Neuronal stem cell (in vitro differentiated cells): ENCODE results near the gene SMAD7.

Experiments used
- DNase-seq: peaks from one replicate; pipeline ENCODE4 v3.0.0-alpha.2; 2013; ENCODE audit warnings: low spot score
- H2AFZ ChIP-seq: one replicate; pipeline ENCODE4 v1.6.1; 2013; ENCODE audit warnings: mild to moderate bottlenecking, low read length, inconsistent platforms
- H2AK5ac ChIP-seq: 2 replicates; pipeline ENCODE4 v1.6.1; 2013; ENCODE audit warnings: low read depth, mild to moderate bottlenecking, inconsistent platforms, low read length, moderate library complexity, mixed read lengths
- H2BK120ac ChIP-seq: 2 replicates; pipeline ENCODE4 v1.6.1; 2013; ENCODE audit warnings: low read depth, mild to moderate bottlenecking, inconsistent platforms, low read length, moderate library complexity, mixed read lengths
- H2BK12ac ChIP-seq: one replicate; pipeline ENCODE4 v1.6.1; 2013; ENCODE audit warnings: low read length, inconsistent platforms
- H2BK15ac ChIP-seq: 2 replicates; pipeline ENCODE4 v1.6.1; 2013; ENCODE audit warnings: mild to moderate bottlenecking, low read length, inconsistent platforms, mixed read lengths
- H2BK5ac ChIP-seq: one replicate; pipeline ENCODE4 v1.6.1; 2013; ENCODE audit warnings: inconsistent platforms, mild to moderate bottlenecking, low read length, moderate library complexity
- H3K14ac ChIP-seq: one replicate; pipeline ENCODE4 v1.6.1; 2013; ENCODE audit warnings: low read length, inconsistent platforms
- H3K18ac ChIP-seq: 2 replicates; pipeline ENCODE4 v1.6.1; 2013; ENCODE audit warnings: low read length, inconsistent platforms
- H3K23ac ChIP-seq: 2 replicates; pipeline ENCODE4 v1.6.1; 2013; ENCODE audit warnings: low read depth, mild to moderate bottlenecking, mixed read lengths, low read length, inconsistent platforms; ENCODE audit not compliant: poor library complexity
- H3K27ac ChIP-seq: replicated peaks from 3 replicates; pipeline ENCODE4 v1.5.1; 2013; ENCODE audit warnings: low read length, inconsistent platforms
- H3K27me3 ChIP-seq, 3 experiments: 2 replicates each; pipeline ENCODE4 v1.6.1; 2013; ENCODE audit warnings: low read length in 3 of 3, mild to moderate bottlenecking in 2 of 3, inconsistent platforms in 1 of 3, low read depth in 1 of 3, mixed read lengths in 1 of 3, moderate library complexity in 1 of 3; ENCODE audit not compliant: control insufficient read depth in 3 of 3, insufficient read depth in 3 of 3
- H3K36me3 ChIP-seq, 2 donors: replicated peaks in 1 of 2; 2 replicates each; pipeline ENCODE4 v1.6.1; 2013; ENCODE audit warnings: low read length in 2 of 2; ENCODE audit not compliant: control insufficient read depth in 2 of 2, insufficient read depth in 2 of 2
- H3K4ac ChIP-seq: 2 replicates; pipeline ENCODE4 v1.6.1; 2013; ENCODE audit warnings: inconsistent platforms, mild to moderate bottlenecking, low read length, moderate library complexity
- H3K4me1 ChIP-seq, 2 donors: 1 replicate in 1 of 2; 2 replicates in 1 of 2; pipeline ENCODE4 v1.6.1; 2013; ENCODE audit warnings: low read length in 2 of 2, low read depth in 1 of 2; ENCODE audit not compliant: control insufficient read depth in 2 of 2, insufficient read depth in 1 of 2
- H3K4me2 ChIP-seq: one replicate; pipeline ENCODE4 v1.6.1; 2013; ENCODE audit warnings: mild to moderate bottlenecking, low read length, inconsistent platforms; ENCODE audit not compliant: insufficient read depth, poor library complexity, severe bottlenecking
- H3K4me3 ChIP-seq, 2 donors: 2 replicates each; pipeline ENCODE4 v1.5.1; 2013; ENCODE audit warnings: low read length in 2 of 2, mild to moderate bottlenecking in 2 of 2, inconsistent platforms in 1 of 2, moderate library complexity in 1 of 2
- H3K79me1 ChIP-seq: one replicate; pipeline ENCODE4 v1.6.1; 2013; ENCODE audit warnings: low read depth, mild to moderate bottlenecking, inconsistent platforms, low read length, moderate library complexity
- H3K9ac ChIP-seq: one replicate; pipeline ENCODE4 v1.6.1; 2013; ENCODE audit warnings: mild to moderate bottlenecking, low read depth, low read length, inconsistent platforms; ENCODE audit not compliant: poor library complexity
- H3K9me3 ChIP-seq, 2 donors: replicated peaks in 1 of 2; 2 replicates each; pipeline versions ENCODE3 to v1.6.1; 2013; ENCODE audit warnings: low read length in 2 of 2, mild to moderate bottlenecking in 2 of 2, inconsistent platforms in 1 of 2, low read depth in 1 of 2, mixed read lengths in 1 of 2, moderate library complexity in 1 of 2; ENCODE audit not compliant: control insufficient read depth in 2 of 2, insufficient read depth in 1 of 2
- H4K8ac ChIP-seq: one replicate; pipeline ENCODE4 v1.6.1; 2013; ENCODE audit warnings: low read depth, mild to moderate bottlenecking, inconsistent platforms, low read length, moderate library complexity
- H4K91ac ChIP-seq: one replicate; pipeline ENCODE4 v1.6.1; 2013; ENCODE audit warnings: low read length, low read depth, mild to moderate bottlenecking, inconsistent platforms; ENCODE audit not compliant: poor library complexity
- WGBS, 2 donors: extraction: QIAGEN DNeasy Blood & Tissue Kit; methylation state at CpG; one replicate each; pipeline ENCODE4 v1.1.7; 2013; ENCODE audit warnings: missing lambda C conversion rate in 2 of 2, mixed read lengths in 1 of 2; ENCODE audit not compliant: insufficient read length in 2 of 2, insufficient replicate concordance in 1 of 2; ENCODE audit errors: extremely low coverage in 2 of 2; 5-methylcytosine and 5-hydroxymethylcytosine counted together

SMAD7 gene

DNA sequence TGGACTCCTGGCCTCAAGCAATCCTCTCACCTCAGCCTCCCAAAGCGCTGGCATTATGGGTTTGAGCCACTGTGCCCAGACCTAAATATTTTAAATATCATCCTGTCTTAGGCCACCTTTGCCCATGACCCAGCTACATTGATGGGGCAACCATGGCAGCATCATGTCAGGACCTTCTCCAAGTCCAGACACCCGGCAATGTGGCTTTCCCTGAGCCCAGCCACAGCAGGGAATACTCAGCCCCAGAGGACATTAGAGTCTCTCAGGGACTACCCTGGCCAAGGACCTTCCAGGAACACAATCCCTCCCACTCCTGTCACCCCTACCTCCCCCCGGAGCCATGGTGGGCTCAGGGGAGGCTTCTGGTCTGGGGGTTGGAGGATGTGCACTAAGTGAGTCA lies 72.8 kb downstream of the SMAD7 start:
- Histone ChIP-seq H4K8ac (no peak overlapping the region), H3K9me3 (no peaks in the 10 kb centered on the region), H3K27ac (no peak overlapping the region), H3K79me1 (no peaks in the 10 kb centered on the region), H3K36me3 (no peaks in the 10 kb centered on the region), H3K4me1 (peaks cover 0 to 13% of the 10 kb centered on the region in 2 donors), H2AFZ (no peak overlapping the region), H3K4ac (no peak overlapping the region), H2BK12ac (no peak overlapping the region), H2AK5ac (no peak overlapping the region), H3K4me3 (no peak overlapping the region), H3K14ac (no peak overlapping the region), H3K9ac (no peak overlapping the region), H3K4me2 (no peak overlapping the region), H3K18ac (peak overlapping the region; percentile 46), H3K27me3 (no peaks in the 10 kb centered on the region), H2BK15ac (no peak overlapping the region), H2BK5ac (no peak overlapping the region), H3K23ac (no peak overlapping the region), H2BK120ac (no peak overlapping the region), H4K91ac (no peak overlapping the region)
- DNase-seq: no peak
- no CpG with 5 or more reads among the region's 3 CpGs for WGBS, 2 donors

DNA sequence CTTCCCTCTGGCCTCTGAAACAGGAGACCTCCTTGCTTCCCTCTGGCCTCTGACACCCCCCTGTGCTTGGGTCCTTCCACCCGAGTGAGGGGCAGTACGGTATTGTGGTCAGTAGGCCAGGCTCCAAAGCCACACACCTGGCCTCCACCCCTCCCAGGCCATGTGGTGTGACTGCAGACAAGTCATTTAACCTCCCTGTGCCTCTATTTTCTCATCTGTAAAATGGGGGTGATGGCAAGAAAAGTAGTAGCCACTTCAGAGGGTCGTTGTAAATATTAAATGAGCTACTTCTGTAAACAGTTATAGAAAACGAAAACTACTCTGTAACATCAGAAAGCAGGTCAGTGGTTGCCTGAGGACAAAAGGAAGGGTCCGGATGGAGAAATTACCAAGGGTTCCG lies 74.2 kb downstream of the SMAD7 start:
- Histone ChIP-seq H3K9me3 (no peaks in the 10 kb centered on the region), H2AK5ac (peak overlapping the region; percentile 49), H2AFZ (no peak overlapping the region), H2BK120ac (no peak overlapping the region), H3K23ac (no peak overlapping the region), H2BK15ac (peak overlapping the region; percentile 82), H3K4me2 (no peak overlapping the region), H3K79me1 (no peaks in the 10 kb centered on the region), H4K91ac (no peak overlapping the region), H3K4me3 (no peak overlapping the region), H3K18ac (no peak overlapping the region), H3K4ac (no peak overlapping the region), H2BK12ac (no peak overlapping the region), H3K27ac (no peak overlapping the region), H3K27me3 (no peaks in the 10 kb centered on the region), H3K9ac (no peak overlapping the region), H3K36me3 (no peaks in the 10 kb centered on the region), H3K14ac (no peak overlapping the region), H4K8ac (no peak overlapping the region), H3K4me1 (peaks cover 0 to 13% of the 10 kb centered on the region in 2 donors), H2BK5ac (no peak overlapping the region)
- no CpG with 5 or more reads among the region's 6 CpGs for WGBS, 2 donors
- DNase-seq: no peak

- no peak for DNase-seq
- H2BK15ac ChIP-seq: peak overlapping the region; percentile 82
- no peak overlapping the region for H2BK12ac ChIP-seq
- H3K23ac ChIP-seq: peak overlapping the region; percentile 76
- H3K14ac ChIP-seq: no peak overlapping the region
- WGBS, 2 donors: no CpG with 5 or more reads among the region's 15 CpGs
- peak overlapping the region; percentile 84 for H3K18ac ChIP-seq
- H3K4me3 ChIP-seq: no peak overlapping the region
- H3K36me3 ChIP-seq: no peaks in the 10 kb centered on the region
- no peaks in the 10 kb centered on the region for H3K79me1 ChIP-seq
- no peaks in the 10 kb centered on the region for H3K27me3 ChIP-seq
- H3K4me1 ChIP-seq: peaks cover 0 to 13% of the 10 kb centered on the region in 2 donors
- peak overlapping the region; percentile 49 for H2AK5ac ChIP-seq
- H3K4ac ChIP-seq: no peak overlapping the region
- H4K8ac ChIP-seq: no peak overlapping the region
- H3K9ac ChIP-seq: no peak overlapping the region
- H2BK5ac ChIP-seq: no peak overlapping the region
- no peak overlapping the region for H4K91ac ChIP-seq
- H3K9me3 ChIP-seq: no peaks in the 10 kb centered on the region
- no peak overlapping the region for H2BK120ac ChIP-seq
- no peak overlapping the region for H3K4me2 ChIP-seq
- no peak overlapping the region for H3K27ac ChIP-seq
- peak overlapping the region; percentile 24 for H2AFZ ChIP-seq
These were observed 74.7 kb downstream of the SMAD7 start for GRCh38 chr18:48875942-48876511.

- no peak overlapping the region for H2BK15ac ChIP-seq
- H3K27ac ChIP-seq: no peak overlapping the region
These were observed 75.3 kb downstream of the SMAD7 start for GRCh38 chr18:48875314-48875941.

More at GRCh38 chr18:48875314-48875941, 75.3 kb downstream of the SMAD7 start:
- H3K18ac ChIP-seq: no peak overlapping the region
- no peaks in the 10 kb centered on the region for H3K27me3 ChIP-seq
- H2AK5ac ChIP-seq: peak overlapping the region; percentile 26
- H2AFZ ChIP-seq: no peak overlapping the region
- no peak overlapping the region for H2BK120ac ChIP-seq
- no peak overlapping the region for H3K4me2 ChIP-seq
- no peak overlapping the region for H3K4me3 ChIP-seq
- peaks cover 0 to 13% of the 10 kb centered on the region in 2 donors for H3K4me1 ChIP-seq
- H3K4ac ChIP-seq: no peak overlapping the region
- H3K79me1 ChIP-seq: no peaks in the 10 kb centered on the region
- no peaks in the 10 kb centered on the region for H3K36me3 ChIP-seq
- no peak overlapping the region for H2BK5ac ChIP-seq
- H3K23ac ChIP-seq: no peak overlapping the region
- no peak overlapping the region for H3K14ac ChIP-seq
- H2BK12ac ChIP-seq: no peak overlapping the region
- no CpG with 5 or more reads among the region's 18 CpGs for WGBS, 2 donors
- no peak overlapping the region for H4K8ac ChIP-seq
- no peak for DNase-seq
- H3K9me3 ChIP-seq: no peaks in the 10 kb centered on the region
- H4K91ac ChIP-seq: no peak overlapping the region
- H3K9ac ChIP-seq: no peak overlapping the region
